GM21529 (cell line): ENCODE data around the gene TCEANC2.

Source experiments
- ATAC-seq: cut with Tn5 transposase; IDR thresholded peaks from one replicate; pipeline ENCODE4 v1.9.1; 2021; ENCODE audit not compliant: unreplicated experiment

TCEANC2 gene

GRCh38 chr1:54129858-54130257, 76.5 kb downstream of the TCEANC2 start:
- no peak for ATAC-seq

DNA sequence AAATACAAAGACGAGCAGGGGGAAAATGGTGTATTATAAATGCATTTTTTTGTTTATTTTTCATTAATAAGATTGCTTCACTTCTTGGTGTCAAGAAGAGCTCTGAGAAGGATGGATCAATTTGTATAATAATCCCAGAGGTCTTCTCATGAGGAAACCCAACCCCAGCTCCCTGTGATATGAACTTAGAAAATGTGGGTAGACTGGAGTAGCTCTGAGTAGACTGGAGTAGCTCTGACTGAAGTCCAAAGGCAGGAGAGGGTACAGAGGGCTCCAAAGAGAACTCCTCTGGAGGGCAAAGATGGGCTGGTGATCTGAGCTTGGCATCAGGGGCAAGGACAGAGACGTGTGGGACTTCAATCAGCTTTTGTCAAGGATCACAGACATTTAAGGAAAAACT, 78.0 kb downstream of the TCEANC2 start:
- no peak for ATAC-seq

DNA sequence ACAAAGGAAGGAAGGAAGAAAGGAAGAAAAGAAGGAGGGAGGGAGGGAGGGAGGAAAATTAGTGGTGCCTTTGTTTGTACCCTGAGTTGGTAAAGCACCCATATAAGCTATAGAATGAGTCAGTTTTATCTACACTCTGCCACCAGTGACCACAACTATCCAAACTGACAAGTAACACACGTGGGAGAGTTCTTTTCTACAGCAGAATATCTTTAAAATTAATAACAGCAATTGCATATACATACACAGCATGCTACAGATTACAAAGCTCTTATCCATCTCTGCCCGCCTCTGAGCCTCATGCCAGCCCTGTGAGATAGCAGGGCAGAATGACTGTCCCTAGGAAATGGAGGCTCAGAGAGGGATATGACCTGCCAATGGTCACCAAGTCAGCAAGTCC, 79.1 kb downstream of the TCEANC2 start:
- ATAC-seq = no peak

- ATAC-seq = no peak
Measured at GRCh38 chr1:54134295-54134694, 80.9 kb downstream of the TCEANC2 start.

DNA sequence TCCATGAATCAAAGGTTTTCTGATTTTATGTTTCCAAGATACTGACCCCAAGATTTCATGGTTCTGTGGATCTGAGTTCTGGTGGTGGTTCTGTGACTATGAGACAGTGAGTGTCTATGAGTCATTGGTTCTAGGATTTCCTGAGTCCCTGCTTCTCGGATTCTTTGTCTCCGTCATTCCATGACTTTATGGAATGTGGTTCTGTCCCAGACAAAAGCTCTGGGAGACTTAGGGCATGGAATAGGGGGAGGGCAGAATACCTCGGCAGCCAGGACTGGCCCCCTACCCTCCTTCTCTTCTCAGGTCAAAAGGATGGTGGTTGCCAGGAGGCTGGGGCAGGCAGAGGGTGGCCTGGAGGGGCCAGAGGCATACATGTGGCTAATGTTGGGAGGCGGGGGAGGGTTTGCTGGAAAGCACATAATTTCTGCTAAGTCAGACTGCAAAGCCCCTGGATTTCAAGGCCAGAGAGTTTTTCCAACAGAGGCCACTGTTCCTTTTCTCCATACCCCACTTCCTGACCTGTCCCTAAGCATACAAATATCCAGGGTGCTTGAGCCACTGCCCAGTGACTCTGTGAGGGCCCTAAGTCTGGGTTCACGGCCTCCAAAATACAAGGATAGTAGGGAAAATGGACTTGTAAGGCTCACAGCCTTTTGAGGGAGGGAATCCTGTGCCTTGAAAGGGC, 82.2 kb downstream of the TCEANC2 start:
- no peak for ATAC-seq

DNA sequence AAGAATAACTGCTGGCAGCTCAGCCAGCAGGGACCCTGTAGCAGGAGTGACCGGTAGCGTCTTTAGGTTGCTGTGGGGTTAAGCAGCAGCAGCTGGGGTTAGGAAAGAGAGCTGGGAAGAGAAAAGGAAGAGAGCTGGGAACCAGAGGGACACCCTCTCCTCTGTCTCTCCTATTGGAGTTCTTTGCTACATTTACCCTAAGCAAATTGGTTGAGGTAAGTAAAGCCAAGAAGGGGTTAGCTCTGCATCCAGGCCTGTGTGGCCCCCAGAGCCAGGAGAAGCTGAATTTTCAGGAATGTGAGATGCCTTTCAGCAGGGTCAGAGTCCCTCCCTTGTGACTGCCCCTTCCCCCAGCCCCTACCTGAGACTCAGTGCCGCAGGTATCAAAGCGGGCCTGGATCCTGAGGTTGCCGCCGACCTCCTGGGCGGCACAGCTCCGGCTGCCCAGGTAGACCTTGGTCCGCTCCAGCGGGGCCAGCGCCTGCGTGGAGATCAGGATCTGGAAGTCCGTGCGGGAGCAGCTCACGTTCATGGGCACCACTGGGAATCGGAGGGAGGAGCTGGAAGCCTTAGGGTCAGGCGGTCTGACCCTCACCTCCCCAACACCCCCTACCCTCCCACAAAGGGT, 83.0 kb downstream of the TCEANC2 start:
- no peak for ATAC-seq

DNA sequence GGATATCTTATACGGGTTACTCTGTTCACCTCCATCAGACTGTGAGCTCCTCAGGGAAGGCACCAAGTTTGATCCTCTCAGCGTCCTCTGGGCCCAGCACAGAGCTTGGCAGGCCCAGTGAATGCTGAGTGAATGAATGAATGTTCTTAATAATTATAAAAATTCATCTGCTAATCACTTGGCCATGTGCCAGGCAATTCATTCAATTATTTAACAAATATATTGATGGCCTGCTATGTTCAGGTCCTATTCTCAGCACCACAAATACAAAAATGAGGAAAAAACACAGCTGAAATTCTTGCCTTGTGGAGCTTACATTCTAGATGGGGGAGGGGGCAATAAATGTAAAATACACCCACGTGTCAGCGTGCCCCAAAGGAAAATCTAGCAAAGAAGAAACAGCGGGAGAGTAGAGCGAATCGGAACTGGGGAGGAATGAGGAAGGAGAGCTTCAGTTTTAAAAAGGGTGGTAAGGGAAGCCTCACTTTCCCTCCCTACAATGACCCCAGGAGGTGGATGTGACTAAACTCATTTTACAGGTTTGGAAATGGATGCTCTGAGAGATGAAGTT, 83.6 kb downstream of the TCEANC2 start:
- ATAC-seq = no peak

- ATAC-seq = no peak
Measured at GRCh38 chr1:54137534-54138061, 84.2 kb downstream of the TCEANC2 start.

DNA sequence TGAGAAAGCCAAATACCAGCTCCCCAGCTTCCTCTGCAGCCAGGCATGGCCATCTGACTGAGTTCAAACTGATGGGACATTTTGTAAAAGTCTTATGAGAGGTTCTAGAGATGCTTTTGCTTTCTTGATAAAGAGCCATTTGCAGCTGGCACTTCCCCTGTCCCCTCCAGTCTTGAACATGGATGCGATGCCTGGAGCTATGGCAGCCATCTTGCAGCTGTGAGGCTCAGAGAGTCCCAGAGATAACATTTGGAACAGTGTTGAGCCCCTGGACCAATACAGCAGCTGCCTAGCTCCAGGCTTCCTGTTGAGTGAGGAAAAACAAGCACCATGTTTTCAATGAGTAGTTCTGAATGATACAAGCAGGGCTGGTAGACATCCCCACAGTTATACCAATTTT, 85.6 kb downstream of the TCEANC2 start:
- no peak for ATAC-seq

GRCh38 chr1:54139711-54140110, 86.3 kb downstream of the TCEANC2 start:
- ATAC-seq = no peak

DNA sequence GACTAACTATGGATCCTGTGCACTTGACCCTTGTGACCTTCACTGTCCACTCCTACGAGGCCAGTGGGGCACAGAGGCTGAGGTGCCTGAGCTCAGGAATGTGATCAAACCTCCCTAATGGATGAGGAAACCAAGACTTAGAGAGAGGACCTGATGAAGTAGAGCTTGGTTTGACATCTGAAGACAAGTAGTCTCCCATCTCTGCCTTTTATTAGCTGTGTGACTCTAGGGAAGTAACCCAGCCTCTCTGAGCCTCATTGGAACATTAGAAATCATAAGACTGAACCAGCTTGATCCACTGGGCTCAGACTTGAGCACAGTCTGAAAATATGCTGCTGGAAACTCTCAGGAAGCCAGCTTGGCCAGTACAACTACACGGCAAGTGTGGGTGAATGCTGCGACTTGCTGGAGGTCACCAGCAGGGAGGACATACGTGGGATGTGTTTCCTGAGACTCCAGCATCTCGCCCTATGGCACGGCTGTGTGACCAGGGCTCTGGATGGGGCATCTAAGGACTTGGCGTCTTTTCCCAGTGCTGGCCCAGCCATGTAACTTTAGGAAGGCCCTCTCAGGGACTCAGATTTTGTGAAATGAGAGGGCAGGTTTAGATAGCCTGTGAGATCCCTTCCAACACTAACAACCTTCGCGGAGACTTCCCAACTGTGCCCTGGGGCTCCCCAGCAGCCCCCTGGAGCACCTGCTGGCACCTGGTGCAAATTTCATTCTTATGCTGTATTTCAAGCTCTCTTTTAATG, 88.9 kb downstream of the TCEANC2 start:
- ATAC-seq = no peak

GRCh38 chr1:54144366-54144765, 91.0 kb downstream of the TCEANC2 start:
- ATAC-seq = no peak

DNA sequence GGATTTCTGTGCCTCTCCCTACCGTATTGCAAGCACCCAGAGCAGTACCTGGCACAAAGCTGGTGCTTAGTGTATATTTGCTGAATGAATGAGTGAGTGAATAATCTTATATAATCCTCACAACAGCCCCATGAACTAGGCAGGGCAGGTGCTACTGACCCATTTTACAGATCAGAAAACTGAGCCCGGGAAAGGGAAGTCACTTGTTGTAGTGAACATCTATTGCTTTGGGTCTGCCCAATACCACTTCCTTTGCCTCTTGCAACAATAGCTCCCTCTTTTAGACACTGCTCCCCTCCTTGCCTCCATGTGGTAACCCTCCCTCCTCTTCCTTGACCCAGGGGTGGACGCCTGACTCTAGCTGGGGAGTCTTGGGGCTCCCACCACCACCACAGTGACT, 96.3 kb downstream of the TCEANC2 start:
- no peak for ATAC-seq

GRCh38 chr1:54151013-54151412, 97.6 kb downstream of the TCEANC2 start:
- no peak for ATAC-seq

DNA sequence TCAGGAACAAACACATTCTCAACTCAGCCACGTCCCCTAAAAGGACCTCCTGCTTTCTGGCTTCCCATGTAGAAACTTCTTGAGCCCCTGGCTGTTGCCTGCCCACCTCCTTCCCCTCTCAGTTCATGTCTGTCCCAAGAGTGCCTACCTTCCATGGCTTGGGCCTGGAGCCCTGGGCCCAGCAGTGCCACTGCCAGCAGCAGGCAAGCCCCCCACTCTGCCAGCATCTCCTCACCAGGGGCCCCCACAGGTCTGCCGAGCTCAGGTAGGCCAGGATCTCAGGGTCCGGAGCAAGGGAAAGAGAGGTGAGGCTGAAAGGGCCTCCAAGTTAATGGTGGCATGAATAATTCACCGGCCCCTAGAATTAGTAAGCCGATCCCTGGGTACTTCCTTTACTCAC, 99.3 kb downstream of the TCEANC2 start, which contains the start of gene CDCP2:
Gene CDCP2 (minus strand): TSS at position 305 of the 400 bp plus-strand sequence. CDS start 78 bp downstream, at position 227.
- ATAC-seq = no peak

- ATAC-seq = no peak
Measured at GRCh38 chr1:54153535-54154439, 100.4 kb downstream of the TCEANC2 start.
